PC-9 (cell line): ENCODE data around the gene AUTS2. TPM values are rescaled to one million over a fixed set of nuclear protein-coding genes. Genes with fewer than 3 reads are reported as not detected.

Experiments used
- BruUV-seq: library from RNA; stranded (reverse); fragments of 400-500 nt; replicated peaks from 2 replicates; lab custom pipeline; 2021; lab: Mats Ljungman, UMichigan
- CTCF ChIA-PET: fragments of 300-600 bp; sonication (Branson Sonifier 250); formaldehyde crosslinking; loops from one replicate; lab custom pipeline; 2022; ENCODE audit warnings: antibody characterized with exemption; lab: Charles Lee
- POLR2A ChIA-PET: fragments of 300-600 bp; sonication (Branson Sonifier 250); formaldehyde crosslinking; loops from one replicate; lab custom pipeline; 2022; ENCODE audit warnings: antibody characterized with exemption; ENCODE audit not compliant: unreplicated experiment; lab: Charles Lee
- DNase-seq, 2 experiments: peaks; one replicate each; pipeline versions ENCODE4 v3.0.0 to v3.0.0-alpha.2; 2015 to 2022; ENCODE audit warnings: mixed read lengths in 1 of 2
- H2AFZ ChIP-seq: fragments of 200-600 bp; sonication (generic); 2 replicates; pipeline ENCODE4 v1.8.1; 2017; ENCODE audit warnings: antibody characterized with exemption
- H3F3A ChIP-seq: fragments of 200-600 bp; sonication (generic); 2 replicates; pipeline ENCODE4 v1.8.1; 2017; ENCODE audit warnings: antibody characterized with exemption, mild to moderate bottlenecking, low read depth; ENCODE audit not compliant: insufficient read depth
- H3K27ac ChIP-seq: fragments of 200-600 bp; sonication (generic); 2 replicates; pipeline ENCODE4 v1.6.1; 2016; ENCODE audit warnings: mixed run types
- H3K27me3 ChIP-seq: fragments of 200-600 bp; sonication (generic); 2 replicates; pipeline ENCODE4 v1.6.1; 2016; ENCODE audit warnings: low read depth, mixed run types; ENCODE audit not compliant: insufficient read depth
- H3K36me3 ChIP-seq: fragments of 200-600 bp; sonication (generic); 2 replicates; pipeline ENCODE4 v1.6.1; 2016; ENCODE audit warnings: low read depth, mixed run types
- H3K4me1 ChIP-seq: fragments of 200-600 bp; sonication (generic); replicated peaks from 2 replicates; pipeline ENCODE4 v1.6.1; 2016; ENCODE audit warnings: mixed run types; ENCODE audit not compliant: insufficient read depth
- H3K4me2 ChIP-seq: fragments of 200-600 bp; sonication (generic); 2 replicates; pipeline ENCODE4 v1.6.1; 2017; ENCODE audit warnings: mixed run types
- H3K4me3 ChIP-seq: fragments of 200-600 bp; sonication (generic); 2 replicates; pipeline ENCODE4 v1.6.1; 2016; ENCODE audit warnings: mixed run types
- H3K79me2 ChIP-seq: fragments of 200-600 bp; sonication (generic); 2 replicates; pipeline ENCODE4 v1.6.1; 2017; ENCODE audit warnings: low read depth, mixed run types
- H3K9me2 ChIP-seq: fragments of 200-600 bp; sonication (generic); 2 replicates; pipeline ENCODE4 v1.8.1; 2017; ENCODE audit warnings: mild to moderate bottlenecking; ENCODE audit not compliant: insufficient read depth
- H3K9me3 ChIP-seq: fragments of 200-600 bp; sonication (generic); 2 replicates; pipeline ENCODE4 v1.8.1; 2016; ENCODE audit warnings: low read depth; ENCODE audit not compliant: insufficient read depth
- H4K20me1 ChIP-seq: fragments of 200-600 bp; sonication (generic); 2 replicates; pipeline ENCODE4 v1.8.1; 2017; ENCODE audit not compliant: insufficient read depth
- EZH2 ChIP-seq: fragments of 200-600 bp; sonication (generic); IDR thresholded peaks from 2 replicates; pipeline ENCODE4 v1.8.0; 2017; ENCODE audit warnings: antibody characterized with exemption, low read depth
- intact Hi-C: fragments of 100-400 bp; cut with micrococcal nuclease; formaldehyde crosslinking; loops from one replicate; pipeline ENCODE4 v1.10.0; 2022; ENCODE audit not compliant: unreplicated experiment
- total RNA-seq: library from RNA; stranded (reverse); gene quantifications from 2 replicates; pipeline ENCODE4 v1.2.3, GENCODE V29; 2021
- TF ChIP-seq, protein P1 (sequence below): fragments of 200-600 bp; sonication (generic); conservative IDR thresholded peaks from 2 replicates; pipeline ENCODE4 v1.6.1; 2017; ENCODE audit warnings: mixed run types, antibody characterized with exemption, mild to moderate bottlenecking, moderate library complexity

The AUTS2 gene
- total RNA-seq, 1 experiment from 2014 or later, result not detected

DNA sequence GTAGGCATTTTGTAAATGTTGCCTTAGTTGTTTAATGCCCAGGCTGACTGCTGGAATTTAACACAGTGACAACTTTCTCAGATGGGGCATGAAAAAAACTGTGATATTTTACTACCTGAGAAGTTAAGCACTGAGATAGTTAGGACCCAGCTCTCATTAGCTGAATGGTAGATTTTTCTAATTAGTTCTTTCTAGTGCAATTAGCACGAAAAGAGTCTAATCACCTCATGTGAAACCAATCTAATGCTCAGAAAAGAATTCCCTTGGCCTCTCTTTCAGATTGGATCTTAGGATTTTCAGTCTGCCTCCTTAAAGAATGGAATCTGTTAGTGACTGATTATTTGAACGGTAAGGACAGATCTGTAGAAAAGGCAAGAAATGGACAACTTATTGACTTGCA lies 743.2 kb downstream of the AUTS2 start:
- intact Hi-C loops, result no loop called here
- TF ChIP-seq EZH2, result no peak
- TF ChIP-seq, protein P1, sequence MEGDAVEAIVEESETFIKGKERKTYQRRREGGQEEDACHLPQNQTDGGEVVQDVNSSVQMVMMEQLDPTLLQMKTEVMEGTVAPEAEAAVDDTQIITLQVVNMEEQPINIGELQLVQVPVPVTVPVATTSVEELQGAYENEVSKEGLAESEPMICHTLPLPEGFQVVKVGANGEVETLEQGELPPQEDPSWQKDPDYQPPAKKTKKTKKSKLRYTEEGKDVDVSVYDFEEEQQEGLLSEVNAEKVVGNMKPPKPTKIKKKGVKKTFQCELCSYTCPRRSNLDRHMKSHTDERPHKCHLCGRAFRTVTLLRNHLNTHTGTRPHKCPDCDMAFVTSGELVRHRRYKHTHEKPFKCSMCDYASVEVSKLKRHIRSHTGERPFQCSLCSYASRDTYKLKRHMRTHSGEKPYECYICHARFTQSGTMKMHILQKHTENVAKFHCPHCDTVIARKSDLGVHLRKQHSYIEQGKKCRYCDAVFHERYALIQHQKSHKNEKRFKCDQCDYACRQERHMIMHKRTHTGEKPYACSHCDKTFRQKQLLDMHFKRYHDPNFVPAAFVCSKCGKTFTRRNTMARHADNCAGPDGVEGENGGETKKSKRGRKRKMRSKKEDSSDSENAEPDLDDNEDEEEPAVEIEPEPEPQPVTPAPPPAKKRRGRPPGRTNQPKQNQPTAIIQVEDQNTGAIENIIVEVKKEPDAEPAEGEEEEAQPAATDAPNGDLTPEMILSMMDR, result no peak
- POLR2A ChIA-PET, result no interaction called here

DNA sequence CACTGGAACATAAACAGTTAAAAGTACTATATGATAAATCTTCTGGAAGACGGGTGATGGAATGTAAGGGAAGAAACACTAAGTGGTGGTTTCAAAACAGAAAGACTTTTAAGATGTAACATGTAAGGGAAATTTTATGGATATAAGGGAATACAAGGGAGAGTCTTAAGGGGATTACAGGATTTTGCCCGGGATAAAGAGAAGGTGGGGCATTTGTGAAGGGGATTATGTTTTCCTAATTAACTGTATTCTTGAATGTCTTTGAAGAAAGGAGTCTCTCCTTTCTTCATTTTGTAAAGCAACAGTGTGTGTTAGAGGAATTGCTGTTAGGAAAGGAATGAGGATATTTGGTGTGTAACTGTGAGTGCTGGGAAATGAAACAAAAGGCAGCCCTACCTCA lies 745.2 kb downstream of the AUTS2 start:
- no peaks in the 10 kb centered on the region for H3F3A ChIP-seq
- ChIA-PET POLR2A (no interaction called here), CTCF (no interaction called here)
- H3K27me3 ChIP-seq, result peaks cover 20% of the 10 kb centered on the region; the same call in 1 of the 2 replicates
- no peak overlapping the region for H3K27ac ChIP-seq
- no peaks in the 10 kb centered on the region for H3K9me2 ChIP-seq
- H3K4me1 ChIP-seq, result no peaks in the 10 kb centered on the region
- no peak overlapping the region for H3K4me3 ChIP-seq
- H3K9me3 ChIP-seq, result no peaks in the 10 kb centered on the region
- TF ChIP-seq EZH2, result no peak
- H3K79me2 ChIP-seq, result no peaks in the 10 kb centered on the region
- no peak for DNase-seq
- H3K36me3 ChIP-seq, result no peaks in the 10 kb centered on the region
- BruUV-seq, result no TSS peak
- no peaks in the 10 kb centered on the region for H4K20me1 ChIP-seq
- no peak overlapping the region for H3K4me2 ChIP-seq
- intact Hi-C loops, result no loop called here
- H2AFZ ChIP-seq, result no peak overlapping the region

More for the DNA sequence above, 743.2 kb downstream of the AUTS2 start:
- BruUV-seq, result no TSS peak
- H3F3A ChIP-seq, result no peaks in the 10 kb centered on the region
- peaks cover 20% of the 10 kb centered on the region; the same call in 1 of the 2 replicates for H3K27me3 ChIP-seq
- H3K9me3 ChIP-seq, result no peaks in the 10 kb centered on the region
- no peak overlapping the region for H3K4me3 ChIP-seq
- no peak overlapping the region for H3K4me2 ChIP-seq
- no peaks in the 10 kb centered on the region for H3K9me2 ChIP-seq
- no peaks in the 10 kb centered on the region for H3K79me2 ChIP-seq
- H3K36me3 ChIP-seq, result no peaks in the 10 kb centered on the region
- no peaks in the 10 kb centered on the region for H3K4me1 ChIP-seq
- CTCF ChIA-PET, result no interaction called here
- DNase-seq, result no peak
- no peaks in the 10 kb centered on the region for H4K20me1 ChIP-seq
- H3K27ac ChIP-seq, result no peak overlapping the region
- H2AFZ ChIP-seq, result no peak overlapping the region

DNA sequence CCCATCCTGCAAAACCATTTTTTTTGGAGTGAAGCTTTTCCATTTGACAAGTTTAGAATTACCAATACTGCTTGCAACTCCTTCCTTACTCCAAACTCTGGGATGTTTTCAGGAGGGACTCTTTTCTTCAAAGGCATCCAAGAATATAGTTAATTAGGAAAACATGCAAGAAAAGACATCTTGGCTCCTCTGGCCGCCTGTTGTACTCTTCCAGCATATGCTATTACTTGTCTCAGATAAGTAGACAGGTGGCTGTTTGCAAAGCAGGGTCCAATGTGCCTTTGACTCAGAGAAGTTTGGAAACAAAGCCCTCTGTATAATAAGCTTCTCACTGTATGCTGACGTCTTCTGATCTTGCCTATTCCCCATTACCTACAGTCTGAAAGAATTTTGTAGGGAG lies 746.5 kb downstream of the AUTS2 start:
- H3K9me3 ChIP-seq, result no peaks in the 10 kb centered on the region

More for the DNA sequence above, 746.5 kb downstream of the AUTS2 start:
- ChIA-PET CTCF (no interaction called here), POLR2A (no interaction called here)
- Histone ChIP-seq H2AFZ (no peak overlapping the region), H3K4me1 (no peaks in the 10 kb centered on the region), H4K20me1 (no peaks in the 10 kb centered on the region), H3K36me3 (no peaks in the 10 kb centered on the region), H3K4me3 (no peak overlapping the region), H3K9me2 (no peaks in the 10 kb centered on the region; the same call in 1 of the 2 replicates), H3K4me2 (no peak overlapping the region), H3K79me2 (no peaks in the 10 kb centered on the region), H3F3A (no peaks in the 10 kb centered on the region), H3K27me3 (peaks cover 32% of the 10 kb centered on the region), H3K27ac (no peak overlapping the region)
- no peak for TF ChIP-seq EZH2
- TF ChIP-seq, protein P1, result no peak
- intact Hi-C loops, result no loop called here
- no peak for DNase-seq
- BruUV-seq, result no TSS peak
